DND-41 (cell line): ENCODE results near the gene THOC1.

Source experiments
- CTCF ChIP-seq: IDR thresholded peaks from 2 replicates; pipeline ENCODE4 v1.5.1; 2012; ENCODE audit warnings: borderline replicate concordance, low read length, moderate library complexity, mild to moderate bottlenecking; ENCODE audit not compliant: poor library complexity, severe bottlenecking; ENCODE audit errors: extremely low read depth
- EZH2 ChIP-seq: IDR thresholded peaks from 3 replicates; pipeline ENCODE4 v1.6.1; 2012; ENCODE audit warnings: borderline replicate concordance, low read depth, mild to moderate bottlenecking, moderate library complexity, low read length, inconsistent platforms; ENCODE audit not compliant: severe bottlenecking

- TF ChIP-seq CTCF (no peak), EZH2 (no peak)
Observed at GRCh38 chr18:295756-296490, 28.1 kb upstream of the THOC1 start.
